ENCODE results near the gene AMIGO1. TPM values are rescaled to one million over a fixed set of nuclear protein-coding genes. Genes with fewer than 3 reads are reported as not detected.

The AMIGO1 gene
- total and polyA plus RNA-seq, 10 of the 15 experiments (the other 5 are each of a cell fraction or from before 2014, with no cell fraction given), result 0.02 to 0.28 (median 0.08) TPM; not detected in 1

GRCh38 chr1:109499081-109499480, 10.4 kb downstream of the AMIGO1 start:
- BruUV-seq (replicated peaks), result no TSS peak
- Histone ChIP-seq H3K36me3 (ENCODE audit: control insufficient read depth in 2 of 2, insufficient read depth in 2 of 2, low read length in 1 of 2) (peaks cover 7 to 20% of the 10 kb centered on the region in 2 experiments; a peak in 3 of 4 replicates), H3K9ac (ENCODE audit: control insufficient read depth, insufficient read depth, low read length) (no peak overlapping the region), H3K4me2 (ENCODE audit: control insufficient read depth, insufficient read depth) (no peak overlapping the region), H4K20me1 (ENCODE audit: control insufficient read depth, insufficient read depth) (peaks cover 4% of the 10 kb centered on the region; the same call in 1 of the 2 replicates), H2AFZ (ENCODE audit: control insufficient read depth, low read depth, low read length) (no peak overlapping the region), H3K4me3 (no peak overlapping the region), H3K27me3 (replicated peaks in 1 of 2; ENCODE audit: control insufficient read depth in 2 of 2, insufficient read depth in 2 of 2, low read length in 1 of 2) (no peaks in the 10 kb centered on the region), H3K9me3 (replicated peaks; ENCODE audit: control insufficient read depth, insufficient read depth, low read length) (no peaks in the 10 kb centered on the region), H3K79me2 (ENCODE audit: control insufficient read depth, insufficient read depth, low read length) (peaks cover 9% of the 10 kb centered on the region), H3K27ac (ENCODE audit: control insufficient read depth, insufficient read depth) (no peak overlapping the region), H3K4me1 (ENCODE audit: control insufficient read depth, insufficient read depth, low read length) (peaks cover 4% of the 10 kb centered on the region)
- no peak for ATAC-seq
- ChIA-PET SMC1A (ENCODE audit: uncharacterized antibody, unreplicated experiment) (interaction anchor here (0.7 to 14.4 kb wide), 5 partner anchors 8 to 399 kb away, joined by 3 to 431 read pairs (median 3); no protein-coding TSS in a partner anchor), POLR2A (interaction anchor here (0.6 to 2.4 kb wide), 6 partner anchors 13 to 74 kb away, joined by 3 to 10 read pairs (median 4); no protein-coding TSS in a partner anchor), RAD21 (ENCODE audit: unreplicated experiment) (interaction anchor here (0.7 to 13.4 kb wide), 7 partner anchors 9 to 73 kb away, joined by 3 to 422 read pairs (median 4); no protein-coding TSS in a partner anchor), CTCF (interaction anchor here (0.6 to 26.7 kb wide), 15 partner anchors 9 to 369 kb away, joined by 3 to 1280 read pairs (median 4); partner anchors contain the start of genes AMIGO1, GPR61 and GSTM1)
- WGBS (ENCODE audit: insufficient coverage, insufficient replicate concordance, low lambda C conversion rate, missing lambda C conversion rate), result 80% methylated on average over 7 of the region's 7 CpGs
- intact Hi-C loops (cut with micrococcal nuclease; ENCODE audit: unreplicated experiment), result no loop called here
- no peak for FAIRE-seq
- no peak for DNase-seq (ENCODE audit: low read depth, low spot score)
- in situ Hi-C loops (cut with MboI), result no loop called here
- TF ChIP-seq, protein P1, sequence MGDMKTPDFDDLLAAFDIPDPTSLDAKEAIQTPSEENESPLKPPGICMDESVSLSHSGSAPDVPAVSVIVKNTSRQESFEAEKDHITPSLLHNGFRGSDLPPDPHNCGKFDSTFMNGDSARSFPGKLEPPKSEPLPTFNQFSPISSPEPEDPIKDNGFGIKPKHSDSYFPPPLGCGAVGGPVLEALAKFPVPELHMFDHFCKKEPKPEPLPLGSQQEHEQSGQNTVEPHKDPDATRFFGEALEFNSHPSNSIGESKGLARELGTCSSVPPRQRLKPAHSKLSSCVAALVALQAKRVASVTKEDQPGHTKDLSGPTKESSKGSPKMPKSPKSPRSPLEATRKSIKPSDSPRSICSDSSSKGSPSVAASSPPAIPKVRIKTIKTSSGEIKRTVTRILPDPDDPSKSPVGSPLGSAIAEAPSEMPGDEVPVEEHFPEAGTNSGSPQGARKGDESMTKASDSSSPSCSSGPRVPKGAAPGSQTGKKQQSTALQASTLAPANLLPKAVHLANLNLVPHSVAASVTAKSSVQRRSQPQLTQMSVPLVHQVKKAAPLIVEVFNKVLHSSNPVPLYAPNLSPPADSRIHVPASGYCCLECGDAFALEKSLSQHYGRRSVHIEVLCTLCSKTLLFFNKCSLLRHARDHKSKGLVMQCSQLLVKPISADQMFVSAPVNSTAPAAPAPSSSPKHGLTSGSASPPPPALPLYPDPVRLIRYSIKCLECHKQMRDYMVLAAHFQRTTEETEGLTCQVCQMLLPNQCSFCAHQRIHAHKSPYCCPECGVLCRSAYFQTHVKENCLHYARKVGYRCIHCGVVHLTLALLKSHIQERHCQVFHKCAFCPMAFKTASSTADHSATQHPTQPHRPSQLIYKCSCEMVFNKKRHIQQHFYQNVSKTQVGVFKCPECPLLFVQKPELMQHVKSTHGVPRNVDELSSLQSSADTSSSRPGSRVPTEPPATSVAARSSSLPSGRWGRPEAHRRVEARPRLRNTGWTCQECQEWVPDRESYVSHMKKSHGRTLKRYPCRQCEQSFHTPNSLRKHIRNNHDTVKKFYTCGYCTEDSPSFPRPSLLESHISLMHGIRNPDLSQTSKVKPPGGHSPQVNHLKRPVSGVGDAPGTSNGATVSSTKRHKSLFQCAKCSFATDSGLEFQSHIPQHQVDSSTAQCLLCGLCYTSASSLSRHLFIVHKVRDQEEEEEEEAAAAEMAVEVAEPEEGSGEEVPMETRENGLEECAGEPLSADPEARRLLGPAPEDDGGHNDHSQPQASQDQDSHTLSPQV (IDR thresholded peaks at IDR 0.05), result no peak
- no peak for TF ChIP-seq SPI1 (IDR thresholded peaks at IDR 0.05; ENCODE audit: borderline replicate concordance, insufficient read depth, low read depth, low read length)
- TF ChIP-seq JUND (IDR thresholded peaks at IDR 0.05; ENCODE audit: low read depth, low read length), result no peak
- TF ChIP-seq RCOR1 (conservative IDR thresholded peaks at IDR 0.05; ENCODE audit: low read depth, low read length), result no peak
- no peak for TF ChIP-seq EED (IDR thresholded peaks at IDR 0.05; ENCODE audit: low read depth)
- no peak for TF ChIP-seq E2F8 (IDR thresholded peaks at IDR 0.05; ENCODE audit: low read depth, partially characterized antibody)
- no peak for TF ChIP-seq NR2C2 (IDR thresholded peaks at IDR 0.05; ENCODE audit: borderline replicate concordance, control insufficient read depth, insufficient read length, low read depth)
- no peak for TF ChIP-seq BRCA1 (IDR thresholded peaks at IDR 0.05; ENCODE audit: low read depth, low read length)
- TF ChIP-seq, protein P2, sequence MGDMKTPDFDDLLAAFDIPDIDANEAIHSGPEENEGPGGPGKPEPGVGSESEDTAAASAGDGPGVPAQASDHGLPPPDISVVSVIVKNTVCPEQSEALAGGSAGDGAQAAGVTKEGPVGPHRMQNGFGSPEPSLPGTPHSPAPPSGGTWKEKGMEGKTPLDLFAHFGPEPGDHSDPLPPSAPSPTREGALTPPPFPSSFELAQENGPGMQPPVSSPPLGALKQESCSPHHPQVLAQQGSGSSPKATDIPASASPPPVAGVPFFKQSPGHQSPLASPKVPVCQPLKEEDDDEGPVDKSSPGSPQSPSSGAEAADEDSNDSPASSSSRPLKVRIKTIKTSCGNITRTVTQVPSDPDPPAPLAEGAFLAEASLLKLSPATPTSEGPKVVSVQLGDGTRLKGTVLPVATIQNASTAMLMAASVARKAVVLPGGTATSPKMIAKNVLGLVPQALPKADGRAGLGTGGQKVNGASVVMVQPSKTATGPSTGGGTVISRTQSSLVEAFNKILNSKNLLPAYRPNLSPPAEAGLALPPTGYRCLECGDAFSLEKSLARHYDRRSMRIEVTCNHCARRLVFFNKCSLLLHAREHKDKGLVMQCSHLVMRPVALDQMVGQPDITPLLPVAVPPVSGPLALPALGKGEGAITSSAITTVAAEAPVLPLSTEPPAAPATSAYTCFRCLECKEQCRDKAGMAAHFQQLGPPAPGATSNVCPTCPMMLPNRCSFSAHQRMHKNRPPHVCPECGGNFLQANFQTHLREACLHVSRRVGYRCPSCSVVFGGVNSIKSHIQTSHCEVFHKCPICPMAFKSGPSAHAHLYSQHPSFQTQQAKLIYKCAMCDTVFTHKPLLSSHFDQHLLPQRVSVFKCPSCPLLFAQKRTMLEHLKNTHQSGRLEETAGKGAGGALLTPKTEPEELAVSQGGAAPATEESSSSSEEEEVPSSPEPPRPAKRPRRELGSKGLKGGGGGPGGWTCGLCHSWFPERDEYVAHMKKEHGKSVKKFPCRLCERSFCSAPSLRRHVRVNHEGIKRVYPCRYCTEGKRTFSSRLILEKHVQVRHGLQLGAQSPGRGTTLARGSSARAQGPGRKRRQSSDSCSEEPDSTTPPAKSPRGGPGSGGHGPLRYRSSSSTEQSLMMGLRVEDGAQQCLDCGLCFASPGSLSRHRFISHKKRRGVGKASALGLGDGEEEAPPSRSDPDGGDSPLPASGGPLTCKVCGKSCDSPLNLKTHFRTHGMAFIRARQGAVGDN (IDR thresholded peaks at IDR 0.05), result no peak
- no peak for TF ChIP-seq ZNF384 (IDR thresholded peaks at IDR 0.05; ENCODE audit: borderline replicate concordance, low read depth, low read length)
- TF ChIP-seq KDM1A (IDR thresholded peaks at IDR 0.05; ENCODE audit: borderline replicate concordance), result no peak
- TF ChIP-seq IKZF1 (conservative IDR thresholded peaks at IDR 0.05), result no peak
